WI38 (cell line): Measurements from ENCODE around the gene TRERF1.
"Not testable (repeated sequence)": the region's sequence is repeated elsewhere in the genome, so short reads cannot be mapped to it uniquely, and the experiment has no call there.

Source experiments
- H3K4me3 ChIP-seq: 2 replicates; pipeline ENCODE4 v1.5.1; 2011; ENCODE audit warnings: low read depth, mild to moderate bottlenecking, control low read depth, low read length
- TF ChIP-seq, protein P1 (sequence below): IDR thresholded peaks from 2 replicates; pipeline ENCODE4 v1.5.1; 2012; ENCODE audit warnings: low read depth, mild to moderate bottlenecking, control low read depth, low read length

The TRERF1 gene

GRCh38 chr6:42471714-42472113, 20.0 kb upstream of the TRERF1 start:
- TF ChIP-seq, protein P1, sequence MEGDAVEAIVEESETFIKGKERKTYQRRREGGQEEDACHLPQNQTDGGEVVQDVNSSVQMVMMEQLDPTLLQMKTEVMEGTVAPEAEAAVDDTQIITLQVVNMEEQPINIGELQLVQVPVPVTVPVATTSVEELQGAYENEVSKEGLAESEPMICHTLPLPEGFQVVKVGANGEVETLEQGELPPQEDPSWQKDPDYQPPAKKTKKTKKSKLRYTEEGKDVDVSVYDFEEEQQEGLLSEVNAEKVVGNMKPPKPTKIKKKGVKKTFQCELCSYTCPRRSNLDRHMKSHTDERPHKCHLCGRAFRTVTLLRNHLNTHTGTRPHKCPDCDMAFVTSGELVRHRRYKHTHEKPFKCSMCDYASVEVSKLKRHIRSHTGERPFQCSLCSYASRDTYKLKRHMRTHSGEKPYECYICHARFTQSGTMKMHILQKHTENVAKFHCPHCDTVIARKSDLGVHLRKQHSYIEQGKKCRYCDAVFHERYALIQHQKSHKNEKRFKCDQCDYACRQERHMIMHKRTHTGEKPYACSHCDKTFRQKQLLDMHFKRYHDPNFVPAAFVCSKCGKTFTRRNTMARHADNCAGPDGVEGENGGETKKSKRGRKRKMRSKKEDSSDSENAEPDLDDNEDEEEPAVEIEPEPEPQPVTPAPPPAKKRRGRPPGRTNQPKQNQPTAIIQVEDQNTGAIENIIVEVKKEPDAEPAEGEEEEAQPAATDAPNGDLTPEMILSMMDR = no peak

GRCh38 chr6:42471142-42471541, 19.4 kb upstream of the TRERF1 start:
- TF ChIP-seq, protein P1 = no peak
- H3K4me3 ChIP-seq = no peak overlapping the region

More at GRCh38 chr6:42471714-42472113, 20.0 kb upstream of the TRERF1 start:
- H3K4me3 ChIP-seq = no peak overlapping the region

- TF ChIP-seq, protein P1 = no peak
Measured at GRCh38 chr6:42468273-42468672, 16.5 kb upstream of the TRERF1 start.

GRCh38 chr6:42467651-42468050, 15.9 kb upstream of the TRERF1 start:
- H3K4me3 ChIP-seq = no peak overlapping the region

More at GRCh38 chr6:42468273-42468672, 16.5 kb upstream of the TRERF1 start:
- no peak overlapping the region for H3K4me3 ChIP-seq

DNA sequence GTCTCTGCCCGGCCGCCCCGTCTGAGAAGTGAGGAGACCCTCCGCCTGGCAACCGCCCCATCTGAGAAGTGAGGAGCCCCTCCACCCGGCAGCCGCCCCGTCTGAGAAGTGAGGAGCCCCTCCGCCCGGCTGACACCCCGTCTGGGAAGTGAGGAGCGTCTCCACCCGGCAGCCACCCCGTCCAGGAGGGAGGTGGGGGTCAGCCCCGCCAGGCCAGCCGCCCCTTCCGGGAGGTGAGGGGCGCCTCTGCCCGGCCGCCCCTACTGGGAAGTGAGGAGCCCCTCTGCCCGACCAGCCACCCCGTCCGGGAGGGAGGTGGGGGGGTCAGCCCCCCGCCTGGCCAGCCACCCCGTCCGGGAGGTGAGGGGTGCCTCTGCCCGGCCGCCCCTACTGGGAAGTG, 14.7 kb upstream of the TRERF1 start:
- H3K4me3 ChIP-seq = not testable (repeated sequence)

More at GRCh38 chr6:42467651-42468050, 15.9 kb upstream of the TRERF1 start:
- TF ChIP-seq, protein P1 = no peak

DNA sequence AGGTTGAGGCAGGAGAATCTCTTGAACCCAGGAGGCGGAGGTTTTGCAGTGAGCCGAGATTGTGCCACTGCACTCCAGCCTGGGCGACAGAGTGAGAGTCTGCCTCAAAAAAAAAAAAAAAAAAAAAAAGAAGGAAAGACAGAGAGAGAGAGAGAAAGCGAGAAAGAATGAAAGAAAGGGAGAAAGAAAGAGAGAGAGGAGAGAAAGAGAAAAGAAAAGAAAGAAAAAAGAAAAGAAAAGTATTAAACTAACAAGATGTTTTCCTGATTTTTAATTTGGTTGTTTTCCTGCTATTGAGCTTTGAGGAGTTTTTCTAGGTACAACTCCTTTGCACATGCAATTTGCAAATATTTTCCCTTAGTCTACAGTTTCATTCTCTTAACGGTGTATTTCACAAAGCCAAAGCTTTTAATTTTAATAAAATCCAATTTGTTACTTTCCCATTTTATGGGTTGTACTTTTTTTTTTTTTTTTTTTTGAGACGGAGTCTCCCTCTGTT, 10.8 kb upstream of the TRERF1 start:
- TF ChIP-seq, protein P1 = no peak
- H3K4me3 ChIP-seq = no peak overlapping the region

GRCh38 chr6:42460883-42461282, 9.2 kb upstream of the TRERF1 start:
- TF ChIP-seq, protein P1 = no peak
- no peak overlapping the region for H3K4me3 ChIP-seq

- TF ChIP-seq, protein P1 = no peak
- H3K4me3 ChIP-seq = no peak overlapping the region
Measured at GRCh38 chr6:42459888-42460287, 8.2 kb upstream of the TRERF1 start.
